GM13977 (cell line): Measurements from ENCODE around the gene CARMIL3.

ENCODE experiments used
- DNase-seq: peaks from one replicate; pipeline ENCODE4 v3.0.0; 2012; ENCODE audit warnings: low spot score
- CTCF ChIP-seq: IDR thresholded peaks from 2 replicates; pipeline ENCODE4 v1.5.1; 2012; ENCODE audit warnings: mild to moderate bottlenecking, control low read depth; ENCODE audit not compliant: insufficient read depth; ENCODE audit errors: extremely low read depth, missing control alignments
- in situ Hi-C: fragments of 300-500 bp; cut with MboI; formaldehyde crosslinking; loops from one replicate; pipeline ENCODE4 v1.12.0; 2022; ENCODE audit warnings: low sequenced_read_pairs, low pct_unique_long_range_greater_than_20kb, mixed read lengths, inconsistent platforms; ENCODE audit not compliant: unreplicated experiment

Gene CARMIL3

GRCh38 chr14:24117179-24117578 lies 65.4 kb downstream of the CARMIL3 start:
- in situ Hi-C loops, result no loop called here
- DNase-seq, result no peak
- TF ChIP-seq CTCF, result no peak
